ENCODE results near the gene BIRC6.
"Not testable (repeated sequence)": the region's sequence is repeated elsewhere in the genome, so short reads cannot be mapped to it uniquely, and the experiment has no call there.

DNA sequence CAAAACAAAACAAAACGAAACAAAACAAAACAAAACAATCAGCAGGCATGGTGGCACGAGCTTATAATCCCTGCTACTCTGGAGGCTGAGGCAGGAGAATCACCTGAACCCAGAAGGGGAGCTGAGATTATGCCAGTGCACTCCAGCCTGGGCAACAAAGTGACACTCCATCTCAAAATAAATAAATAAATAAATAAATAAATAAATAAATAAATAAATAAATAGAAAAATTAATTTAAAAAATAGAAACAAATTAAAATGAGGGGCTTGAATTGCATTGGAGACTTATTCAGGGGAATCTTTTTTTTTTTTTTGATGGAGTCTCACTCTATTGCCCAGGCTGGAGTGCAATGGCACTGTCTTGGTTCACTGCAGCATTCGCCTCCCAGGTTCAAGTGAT is 6.0 kb upstream of the BIRC6 start:
- TF ChIP-seq EZH2phosphoT487 (conservative IDR thresholded peaks at IDR 0.05; ENCODE audit: low read length): not testable (repeated sequence)
- TF ChIP-seq, protein P1, sequence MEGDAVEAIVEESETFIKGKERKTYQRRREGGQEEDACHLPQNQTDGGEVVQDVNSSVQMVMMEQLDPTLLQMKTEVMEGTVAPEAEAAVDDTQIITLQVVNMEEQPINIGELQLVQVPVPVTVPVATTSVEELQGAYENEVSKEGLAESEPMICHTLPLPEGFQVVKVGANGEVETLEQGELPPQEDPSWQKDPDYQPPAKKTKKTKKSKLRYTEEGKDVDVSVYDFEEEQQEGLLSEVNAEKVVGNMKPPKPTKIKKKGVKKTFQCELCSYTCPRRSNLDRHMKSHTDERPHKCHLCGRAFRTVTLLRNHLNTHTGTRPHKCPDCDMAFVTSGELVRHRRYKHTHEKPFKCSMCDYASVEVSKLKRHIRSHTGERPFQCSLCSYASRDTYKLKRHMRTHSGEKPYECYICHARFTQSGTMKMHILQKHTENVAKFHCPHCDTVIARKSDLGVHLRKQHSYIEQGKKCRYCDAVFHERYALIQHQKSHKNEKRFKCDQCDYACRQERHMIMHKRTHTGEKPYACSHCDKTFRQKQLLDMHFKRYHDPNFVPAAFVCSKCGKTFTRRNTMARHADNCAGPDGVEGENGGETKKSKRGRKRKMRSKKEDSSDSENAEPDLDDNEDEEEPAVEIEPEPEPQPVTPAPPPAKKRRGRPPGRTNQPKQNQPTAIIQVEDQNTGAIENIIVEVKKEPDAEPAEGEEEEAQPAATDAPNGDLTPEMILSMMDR (IDR thresholded peaks at IDR 0.05; ENCODE audit: insufficient read depth, low read length, poor library complexity, severe bottlenecking): not testable (repeated sequence)
